Measurements from ENCODE around the gene WNT16.
"Not testable (repeated sequence)": the region's sequence is repeated elsewhere in the genome, so short reads cannot be mapped to it uniquely, and the experiment has no call there.

Gene WNT16, protein sequence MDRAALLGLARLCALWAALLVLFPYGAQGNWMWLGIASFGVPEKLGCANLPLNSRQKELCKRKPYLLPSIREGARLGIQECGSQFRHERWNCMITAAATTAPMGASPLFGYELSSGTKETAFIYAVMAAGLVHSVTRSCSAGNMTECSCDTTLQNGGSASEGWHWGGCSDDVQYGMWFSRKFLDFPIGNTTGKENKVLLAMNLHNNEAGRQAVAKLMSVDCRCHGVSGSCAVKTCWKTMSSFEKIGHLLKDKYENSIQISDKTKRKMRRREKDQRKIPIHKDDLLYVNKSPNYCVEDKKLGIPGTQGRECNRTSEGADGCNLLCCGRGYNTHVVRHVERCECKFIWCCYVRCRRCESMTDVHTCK

GRCh38 chr7:121328508-121329190 is at the start of gene WNT16:
TSS of gene WNT16 (plus strand) at chr7:121329000. CDS start at chr7:121329293, 293 bp downstream.
- peak; percentile 45 for DNase-seq (ENCODE audit: low spot score)

DNA sequence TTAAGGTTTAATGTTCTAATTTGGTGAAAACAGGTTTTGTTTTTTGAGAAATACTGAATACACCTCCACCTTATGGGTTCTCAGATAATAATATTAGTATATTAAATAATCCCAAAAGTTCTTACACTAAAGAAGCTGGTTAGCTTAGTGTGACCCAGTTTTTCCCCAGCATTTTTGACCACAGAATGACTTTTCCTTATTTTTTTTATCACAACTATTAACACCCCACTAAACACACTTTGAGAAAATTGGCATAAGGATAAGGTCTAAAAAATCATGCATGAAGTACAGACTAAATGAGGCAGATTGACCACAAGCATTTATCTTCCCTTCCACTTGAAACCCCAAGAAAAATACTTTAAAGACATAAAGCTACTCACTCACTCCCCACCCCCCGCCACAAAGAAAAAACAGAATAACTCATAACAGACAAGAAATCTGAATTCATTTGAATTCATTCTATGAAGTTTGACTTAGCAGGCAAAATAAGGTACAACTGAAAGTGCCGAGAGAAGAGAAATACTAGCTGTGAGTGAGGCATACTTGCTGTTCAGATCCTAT is 49.7 kb upstream of the WNT16 start:
- no peak for DNase-seq (ENCODE audit: low spot score)

GRCh38 chr7:121279822-121280221 is 49.0 kb upstream of the WNT16 start:
- no peak for DNase-seq (ENCODE audit: low spot score)

DNA sequence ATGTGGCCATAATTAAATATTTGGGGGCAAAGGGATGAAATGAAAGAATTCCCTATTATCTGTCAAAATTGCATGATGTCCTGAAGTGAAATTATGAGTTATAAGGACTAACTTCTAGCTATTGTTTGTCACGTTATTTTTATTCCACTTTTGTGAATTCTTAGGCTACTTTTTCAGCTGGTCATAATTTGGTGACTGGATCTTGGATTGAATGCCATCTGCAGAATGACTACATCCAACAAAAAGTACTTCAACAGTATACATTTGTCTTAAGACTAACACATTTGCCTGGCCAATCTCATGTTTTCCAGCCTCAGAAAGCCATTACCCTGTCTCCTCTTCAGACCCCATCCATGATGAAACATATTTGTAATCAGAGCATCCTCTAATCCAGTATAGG is 48.1 kb upstream of the WNT16 start:
- DNase-seq (ENCODE audit: low spot score): no peak

- DNase-seq (ENCODE audit: low spot score): no peak
Measured at GRCh38 chr7:121282129-121282528, 46.7 kb upstream of the WNT16 start.

- no peak for DNase-seq (ENCODE audit: low spot score)
Measured at GRCh38 chr7:121285066-121285667, 43.6 kb upstream of the WNT16 start.

DNA sequence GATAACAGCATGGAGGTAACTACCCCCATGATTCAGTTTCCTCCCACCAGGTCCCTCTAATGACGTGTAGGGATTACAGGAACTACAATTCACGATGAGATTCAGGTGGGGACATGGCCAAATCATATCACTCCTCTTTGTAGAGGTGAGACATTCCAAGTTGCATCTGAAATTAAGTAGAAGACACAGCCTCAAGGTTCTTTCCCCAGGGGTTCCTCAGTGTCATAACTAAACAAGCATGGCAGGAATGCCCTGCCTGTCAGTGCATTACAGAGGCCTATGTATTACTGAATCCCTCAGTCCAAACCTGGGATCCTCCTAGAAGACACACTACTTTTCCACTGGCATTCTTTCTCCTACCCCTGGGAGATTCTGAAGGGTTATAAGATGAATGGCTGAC is 42.6 kb upstream of the WNT16 start:
- no peak for DNase-seq (ENCODE audit: low spot score)

GRCh38 chr7:121286742-121287734 is 41.8 kb upstream of the WNT16 start:
- no peak for DNase-seq (ENCODE audit: low spot score)

DNA sequence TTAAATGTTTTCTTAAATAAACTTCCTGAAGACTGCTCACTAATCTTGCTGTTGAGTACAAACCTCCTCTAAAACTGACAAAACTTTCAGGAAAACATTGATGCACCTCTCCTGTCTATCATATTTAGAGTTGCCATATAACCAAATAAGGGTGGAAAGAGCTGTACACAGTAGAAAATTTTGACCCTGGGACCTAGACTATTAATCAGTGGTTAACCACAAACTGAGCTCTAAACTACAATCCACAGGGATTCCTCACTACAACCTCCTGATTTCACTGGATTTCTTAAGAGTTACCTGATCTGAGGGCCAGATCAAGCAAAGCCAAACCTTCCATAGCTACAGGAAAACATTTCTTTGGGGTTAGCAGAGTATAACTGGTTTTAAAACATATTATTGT is 39.9 kb upstream of the WNT16 start:
- DNase-seq (ENCODE audit: low spot score): peak; percentile 22

- not testable (repeated sequence) for DNase-seq (ENCODE audit: low spot score)
Measured at GRCh38 chr7:121289930-121290329, 38.9 kb upstream of the WNT16 start.

- DNase-seq (ENCODE audit: low spot score): no peak
Measured at GRCh38 chr7:121294448-121294992, 34.3 kb upstream of the WNT16 start.

- no peak for DNase-seq (ENCODE audit: low spot score)
Measured at GRCh38 chr7:121297843-121298242, 31.0 kb upstream of the WNT16 start.

GRCh38 chr7:121298831-121299239 is 30.0 kb upstream of the WNT16 start:
- DNase-seq (ENCODE audit: low spot score): no peak

DNA sequence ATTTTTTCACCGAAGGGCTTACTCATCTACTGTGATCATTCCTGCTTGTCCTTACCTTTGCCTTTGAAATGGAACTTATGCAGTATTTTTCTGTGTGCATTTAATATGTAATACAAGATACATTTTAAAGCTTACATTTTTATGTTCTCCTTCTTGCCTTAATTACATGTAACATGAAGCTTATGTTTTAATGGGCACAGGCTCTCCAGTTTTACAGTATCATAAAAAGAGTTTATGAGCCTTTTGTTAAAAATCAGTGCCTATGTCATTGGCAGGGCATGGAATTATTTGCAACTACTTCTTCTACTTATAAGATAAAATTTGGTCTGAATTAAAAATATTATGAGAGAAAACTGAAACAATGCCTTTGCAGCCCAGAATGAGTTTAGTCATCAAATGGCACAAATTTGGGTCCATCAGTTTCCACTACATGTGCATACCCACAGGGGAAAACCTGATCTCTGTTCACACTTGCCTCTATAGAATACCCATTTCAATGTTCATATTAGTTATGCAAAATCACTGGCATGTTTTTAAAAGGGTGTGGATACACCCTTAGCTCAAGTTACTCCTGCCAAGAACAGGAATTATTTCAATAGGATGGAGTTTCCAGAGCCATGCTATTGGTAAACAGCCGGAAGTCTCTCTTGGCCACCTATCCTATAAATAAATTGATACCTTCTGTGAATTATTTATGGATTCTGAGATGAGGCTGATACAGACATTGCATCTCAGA is 27.9 kb upstream of the WNT16 start:
- DNase-seq (ENCODE audit: low spot score): no peak

- DNase-seq (ENCODE audit: low spot score): no peak
Measured at GRCh38 chr7:121301446-121302213, 27.2 kb upstream of the WNT16 start.

GRCh38 chr7:121302214-121302745 is 26.5 kb upstream of the WNT16 start:
- DNase-seq (ENCODE audit: low spot score): peak; percentile 63

GRCh38 chr7:121303422-121304101 is 25.2 kb upstream of the WNT16 start:
- DNase-seq (ENCODE audit: low spot score): no peak

- no peak for DNase-seq (ENCODE audit: low spot score)
Measured at GRCh38 chr7:121304102-121304658, 24.6 kb upstream of the WNT16 start.

GRCh38 chr7:121305109-121305508 is 23.7 kb upstream of the WNT16 start:
- peak; percentile 22 for DNase-seq (ENCODE audit: low spot score)
